Left renal cortex interstitium (tissue), 4 donors: ENCODE results near the gene GLCE. TPM values are rescaled to one million over a fixed set of nuclear protein-coding genes. Genes with fewer than 3 reads are reported as not detected.
"Not testable (repeated sequence)": the region's sequence is repeated elsewhere in the genome, so short reads cannot be mapped to it uniquely, and the experiment has no call there.

Experiments used
- DNase-seq, 4 donors: peaks; one replicate each; pipeline ENCODE4 v3.0.0-alpha.2; 2013; ENCODE audit warnings: low read depth in 4 of 4, low spot score in 2 of 4, missing footprints in 1 of 4
- polyA plus RNA-seq, 4 donors: library from polyadenylated mRNA; unstranded; fragments of 120-200 nt; gene quantifications; one replicate each; pipeline ENCODE4 v1.2.1, GENCODE V29; 2013; ENCODE audit not compliant: insufficient read length in 4 of 4

Gene GLCE
- polyA plus RNA-seq, 4 donors: 38.9 to 49.9 (median 43.8) TPM

GRCh38 chr15:69158201-69158842, 2.1 kb upstream of the GLCE start:
- DNase-seq: no peak

GRCh38 chr15:69158843-69159240, 1.6 kb upstream of the GLCE start:
- DNase-seq: no peak

- no peak for DNase-seq
These were observed 662 bp upstream of the GLCE start for GRCh38 chr15:69159805-69160140.

- DNase-seq: no peak
These were observed 843 bp downstream of the GLCE start for GRCh38 chr15:69161079-69161877.

- no peak for DNase-seq
These were observed 1.4 kb downstream of the GLCE start for GRCh38 chr15:69161878-69162213.

GRCh38 chr15:69163141-69163669, 2.8 kb downstream of the GLCE start:
- no peak for DNase-seq

GRCh38 chr15:69164807-69165636, 4.6 kb downstream of the GLCE start:
- DNase-seq: no peak

- no peak for DNase-seq
These were observed 5.2 kb downstream of the GLCE start for GRCh38 chr15:69165637-69166025.

- no peak for DNase-seq
These were observed 6.9 kb downstream of the GLCE start for GRCh38 chr15:69167218-69167846.

GRCh38 chr15:69168361-69168760, 7.9 kb downstream of the GLCE start:
- DNase-seq: not testable (repeated sequence)

- not testable (repeated sequence) for DNase-seq
These were observed 9.1 kb downstream of the GLCE start for GRCh38 chr15:69169540-69169939.

GRCh38 chr15:69170597-69170996, 10.2 kb downstream of the GLCE start:
- DNase-seq: no peak

GRCh38 chr15:69172847-69173246, 12.4 kb downstream of the GLCE start:
- DNase-seq: no peak

- no peak for DNase-seq
These were observed 15.1 kb downstream of the GLCE start for GRCh38 chr15:69175536-69175935.

- no peak for DNase-seq
These were observed 21.0 kb downstream of the GLCE start for GRCh38 chr15:69181424-69181823.

- no peak for DNase-seq
These were observed 24.8 kb downstream of the GLCE start for GRCh38 chr15:69185216-69185615.

- DNase-seq: no peak
These were observed 25.3 kb downstream of the GLCE start for GRCh38 chr15:69185706-69186105.

- DNase-seq: no peak
These were observed 28.7 kb downstream of the GLCE start for GRCh38 chr15:69189157-69189556.

- DNase-seq: no peak
These were observed 29.7 kb downstream of the GLCE start for GRCh38 chr15:69190091-69190490.

- DNase-seq: no peak
These were observed 30.1 kb downstream of the GLCE start for GRCh38 chr15:69190504-69190903.
